Activated naive CD8-positive, alpha-beta T cell (primary cell): ENCODE results near the gene COX15.
"Not testable (repeated sequence)": the region's sequence is repeated elsewhere in the genome, so short reads cannot be mapped to it uniquely, and the experiment has no call there.

Experiments
- H3K27ac Mint-ChIP-seq: one replicate; pipeline ENCODE4 v1.8.0; 2021; ENCODE audit warnings: mixed read lengths
- H3K27me3 Mint-ChIP-seq: one replicate; pipeline ENCODE4 v1.8.0; 2021; ENCODE audit warnings: mixed read lengths
- H3K36me3 Mint-ChIP-seq: one replicate; pipeline ENCODE4 v1.8.0; 2021; ENCODE audit warnings: mixed read lengths
- H3K4me1 Mint-ChIP-seq: one replicate; pipeline ENCODE4 v1.8.0; 2021; ENCODE audit warnings: low read depth, mixed read lengths
- H3K4me3 Mint-ChIP-seq: one replicate; pipeline ENCODE4 v1.8.0; 2021; ENCODE audit warnings: mild to moderate bottlenecking, mixed read lengths
- H3K9me3 Mint-ChIP-seq: one replicate; pipeline ENCODE4 v1.8.0; 2021; ENCODE audit warnings: low read depth, mixed read lengths

Gene COX15

DNA sequence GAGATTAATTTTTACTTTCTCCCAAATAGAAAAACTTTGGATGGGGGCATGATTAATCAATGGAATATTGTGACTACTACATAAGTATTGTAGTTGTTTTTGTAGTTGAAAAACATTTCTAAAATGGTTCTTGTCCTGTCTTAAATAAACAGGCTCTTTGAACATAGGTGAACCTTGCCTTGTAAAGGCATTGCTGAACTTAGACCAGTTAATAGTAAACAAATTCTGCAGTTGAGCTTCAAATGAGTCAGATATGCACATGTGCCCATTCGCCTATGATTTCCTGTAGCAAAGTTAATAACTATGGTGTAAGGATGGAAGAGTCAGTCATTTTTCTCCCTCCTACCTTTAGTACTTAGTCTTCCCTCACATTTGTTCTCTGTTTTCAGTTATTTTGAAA lies 22.7 kb upstream of the COX15 start:
- Mint-ChIP-seq H3K27ac (no peak overlapping the region), H3K27me3 (no peaks in the 10 kb centered on the region), H3K4me3 (no peak overlapping the region), H3K36me3 (peaks cover 40% of the 10 kb centered on the region), H3K4me1 (no peaks in the 10 kb centered on the region), H3K9me3 (no peaks in the 10 kb centered on the region)

DNA sequence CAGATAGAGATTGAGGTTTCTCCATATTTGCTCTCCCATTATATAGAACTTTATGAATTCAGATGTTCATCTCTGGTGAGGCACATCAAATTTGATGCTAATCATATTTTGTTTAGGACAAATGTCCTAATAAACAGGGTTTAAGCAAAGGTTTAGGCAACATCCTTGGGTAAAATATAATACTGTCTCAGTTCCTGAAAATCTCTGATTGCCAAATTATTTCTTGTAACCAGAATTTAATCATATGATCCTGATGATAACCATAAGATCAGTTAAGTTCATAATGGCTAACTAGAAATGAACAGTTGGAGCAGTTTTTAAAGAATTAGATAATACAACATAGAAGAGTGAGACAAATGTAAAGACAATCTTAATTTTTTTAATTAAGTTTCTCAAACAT lies 18.7 kb upstream of the COX15 start:
- Mint-ChIP-seq H3K9me3 (no peaks in the 10 kb centered on the region), H3K4me3 (no peak overlapping the region), H3K27ac (no peak overlapping the region), H3K4me1 (peaks cover 7% of the 10 kb centered on the region), H3K27me3 (no peaks in the 10 kb centered on the region), H3K36me3 (peaks cover 20% of the 10 kb centered on the region)

DNA sequence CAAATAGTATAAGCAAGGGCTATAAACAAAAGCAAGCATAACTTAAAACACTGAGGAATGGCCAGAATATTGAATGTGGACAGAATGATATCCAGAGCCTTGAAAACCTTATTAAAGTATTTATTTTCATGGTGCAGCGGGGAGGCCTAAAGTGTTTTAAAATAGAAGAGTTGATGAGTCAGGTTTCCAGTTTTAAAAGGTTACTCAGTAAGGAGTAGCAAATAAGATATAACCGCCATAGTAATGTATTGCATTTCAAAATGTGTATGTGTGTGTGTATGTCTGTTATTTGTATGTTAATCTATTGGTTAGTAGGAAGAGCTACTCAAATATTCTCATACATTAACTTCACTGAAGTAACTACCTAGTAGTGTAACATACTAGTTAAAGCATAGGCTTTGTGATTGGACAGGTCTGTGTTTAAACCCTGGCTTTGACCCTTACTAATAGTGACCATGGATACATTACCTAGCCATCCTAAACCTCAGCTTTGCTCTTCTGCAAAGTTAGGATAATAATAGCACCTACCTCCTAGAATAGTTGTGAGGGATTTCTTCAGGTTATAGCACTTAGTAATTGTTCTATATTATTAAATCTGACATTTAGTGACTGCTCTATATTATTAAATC lies 17.0 kb upstream of the COX15 start:
- Mint-ChIP-seq H3K9me3 (no peaks in the 10 kb centered on the region), H3K4me3 (no peak overlapping the region), H3K27me3 (no peaks in the 10 kb centered on the region), H3K27ac (no peak overlapping the region), H3K36me3 (peaks cover 19% of the 10 kb centered on the region), H3K4me1 (peaks cover 7% of the 10 kb centered on the region)

DNA sequence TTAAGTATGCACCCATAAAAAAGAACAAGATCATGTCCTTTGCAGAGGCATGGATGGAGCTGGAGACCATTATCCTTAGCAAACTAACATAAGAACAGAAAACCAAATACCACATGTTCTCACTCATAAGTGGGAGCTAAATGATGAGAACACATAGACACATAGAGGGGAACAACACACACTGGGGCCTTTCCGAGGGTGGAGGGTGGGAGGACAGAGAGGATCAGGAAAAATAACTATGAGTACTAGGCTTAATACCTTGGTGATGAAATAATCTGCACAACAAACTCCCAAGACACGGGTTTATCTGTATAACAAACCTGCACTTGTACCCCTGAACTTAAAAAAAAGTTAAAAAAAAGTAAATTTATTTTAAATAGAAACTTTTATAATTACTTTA lies 14.2 kb upstream of the COX15 start:
- not testable (repeated sequence) for H3K9me3 Mint-ChIP-seq, H3K4me3 Mint-ChIP-seq, H3K27me3 Mint-ChIP-seq, H3K27ac Mint-ChIP-seq
- peaks cover 28% of the 10 kb centered on the region for H3K36me3 Mint-ChIP-seq
- peaks cover 17% of the 10 kb centered on the region for H3K4me1 Mint-ChIP-seq

DNA sequence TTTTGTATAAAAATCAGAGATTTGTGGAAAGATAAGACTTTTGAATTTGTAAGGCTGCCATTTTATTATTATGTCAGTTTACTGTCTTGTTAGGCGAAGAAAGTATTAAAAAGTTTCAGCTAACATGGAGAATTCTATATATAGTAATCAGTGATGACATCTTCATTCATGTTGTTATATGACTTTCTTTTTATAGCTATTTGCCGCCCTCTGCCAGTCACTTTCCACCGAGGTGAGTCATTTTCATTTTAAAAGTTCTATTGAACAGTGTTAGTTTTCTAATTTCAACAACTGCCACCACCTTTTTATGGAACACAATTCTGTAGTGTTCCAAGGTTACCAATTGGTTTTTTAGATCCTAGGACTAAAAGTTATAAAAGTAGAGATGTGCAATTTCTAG lies 11.9 kb upstream of the COX15 start:
- H3K9me3 Mint-ChIP-seq = peaks cover 20% of the 10 kb centered on the region
- H3K4me3 Mint-ChIP-seq = no peak overlapping the region
- peaks cover 43% of the 10 kb centered on the region for H3K36me3 Mint-ChIP-seq
- H3K4me1 Mint-ChIP-seq = peaks cover 20% of the 10 kb centered on the region
- H3K27ac Mint-ChIP-seq = no peak overlapping the region
- H3K27me3 Mint-ChIP-seq = no peaks in the 10 kb centered on the region

DNA sequence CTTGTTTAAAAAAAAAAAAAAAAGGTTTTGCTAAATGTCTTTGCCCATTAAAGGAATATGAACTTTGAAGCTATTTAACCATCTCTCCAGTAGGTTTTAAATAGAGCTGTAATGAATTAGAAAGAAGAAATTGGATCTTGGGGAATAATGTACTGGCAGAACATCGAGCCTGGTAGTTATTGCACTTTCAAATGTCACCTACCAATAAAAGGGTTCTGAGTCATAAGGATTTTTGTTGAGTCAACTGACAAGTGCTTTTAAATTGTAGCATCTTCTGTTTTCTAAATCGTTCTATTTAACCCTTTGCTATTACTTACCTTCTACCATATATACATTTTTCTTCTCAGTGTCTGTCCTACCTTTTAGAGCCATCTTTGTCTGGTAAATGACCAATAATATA lies 10.8 kb upstream of the COX15 start:
- Mint-ChIP-seq H3K4me1 (peaks cover 22% of the 10 kb centered on the region), H3K27ac (no peak overlapping the region), H3K9me3 (peaks cover 22% of the 10 kb centered on the region), H3K4me3 (no peak overlapping the region), H3K36me3 (peaks cover 42% of the 10 kb centered on the region), H3K27me3 (no peaks in the 10 kb centered on the region)

DNA sequence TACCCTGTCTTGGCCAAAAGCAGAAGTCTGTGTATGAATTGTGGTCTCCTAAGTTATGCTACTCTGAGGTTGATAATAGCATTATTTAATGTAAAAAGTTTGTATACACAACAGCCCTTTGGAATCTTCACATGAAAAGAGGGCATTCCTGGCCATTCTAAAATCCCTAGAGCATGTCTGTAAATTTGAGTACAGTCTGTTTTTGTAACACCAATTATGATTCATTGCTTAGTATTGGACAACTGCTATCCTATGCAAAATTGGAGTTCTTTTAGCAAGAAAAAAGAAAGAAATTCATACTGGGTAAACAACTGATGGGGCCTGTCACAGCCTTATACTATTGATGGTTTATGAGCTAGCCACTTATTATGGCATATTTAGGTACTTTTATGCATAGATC lies 10.3 kb upstream of the COX15 start:
- Mint-ChIP-seq H3K4me1 (peaks cover 26% of the 10 kb centered on the region), H3K9me3 (peaks cover 22% of the 10 kb centered on the region), H3K27ac (no peak overlapping the region), H3K4me3 (no peak overlapping the region), H3K27me3 (no peaks in the 10 kb centered on the region), H3K36me3 (peaks cover 45% of the 10 kb centered on the region)

DNA sequence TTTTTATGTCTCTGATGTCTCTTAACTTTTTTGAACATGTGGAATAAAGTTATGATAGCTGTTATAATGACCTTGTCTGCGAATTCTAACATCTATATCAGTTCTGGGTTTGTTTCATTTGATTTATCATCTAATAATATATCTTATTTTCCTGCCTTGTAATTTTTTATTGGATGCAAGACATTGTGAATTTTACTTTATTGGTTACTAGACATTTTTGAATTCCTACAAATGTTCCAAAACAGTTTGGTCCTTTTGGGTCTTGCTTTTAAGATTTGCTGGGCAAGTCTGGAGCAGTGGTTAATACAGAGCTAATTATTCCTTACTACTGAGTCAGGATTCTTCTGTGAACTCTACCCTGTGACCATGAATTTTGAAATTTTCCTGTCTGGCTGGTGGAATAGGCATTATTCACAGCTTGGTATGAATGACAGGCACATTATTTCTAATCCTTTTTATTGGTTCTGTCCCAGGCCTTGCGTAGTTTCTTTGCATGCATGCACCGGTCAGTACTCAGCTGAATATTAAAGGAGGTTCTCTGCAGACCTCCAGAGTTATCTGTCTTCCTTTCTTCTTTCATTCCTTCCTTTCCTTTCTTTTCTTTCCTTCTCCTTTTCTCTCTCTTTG lies 9.1 kb upstream of the COX15 start:
- Mint-ChIP-seq H3K4me1 (peaks cover 27% of the 10 kb centered on the region), H3K36me3 (peaks cover 47% of the 10 kb centered on the region), H3K9me3 (peaks cover 22% of the 10 kb centered on the region), H3K4me3 (peak overlapping the region; percentile 46), H3K27ac (no peak overlapping the region), H3K27me3 (no peaks in the 10 kb centered on the region)

DNA sequence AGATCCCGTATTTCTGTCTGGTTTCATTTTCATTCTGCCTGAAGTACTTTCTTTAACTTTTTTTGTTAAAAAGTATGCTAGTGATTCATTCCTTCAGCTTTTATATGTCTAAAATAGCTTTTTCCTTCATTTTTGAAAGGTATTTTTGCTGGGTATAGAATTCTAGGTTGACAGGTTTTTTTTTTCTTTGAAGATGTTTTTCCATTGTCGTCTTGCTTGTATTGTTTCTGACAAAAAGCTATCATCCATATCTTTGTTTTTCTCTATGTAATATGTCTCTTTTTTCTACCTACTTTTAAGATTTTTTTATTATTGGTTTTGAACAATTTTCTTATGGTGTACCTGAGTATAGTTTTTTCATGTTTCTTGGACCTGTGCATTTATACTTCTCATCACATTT lies 8.3 kb upstream of the COX15 start:
- Mint-ChIP-seq H3K27ac (no peak overlapping the region), H3K4me3 (no peak overlapping the region), H3K36me3 (peaks cover 47% of the 10 kb centered on the region), H3K9me3 (peaks cover 22% of the 10 kb centered on the region), H3K27me3 (no peaks in the 10 kb centered on the region), H3K4me1 (peaks cover 31% of the 10 kb centered on the region)

DNA sequence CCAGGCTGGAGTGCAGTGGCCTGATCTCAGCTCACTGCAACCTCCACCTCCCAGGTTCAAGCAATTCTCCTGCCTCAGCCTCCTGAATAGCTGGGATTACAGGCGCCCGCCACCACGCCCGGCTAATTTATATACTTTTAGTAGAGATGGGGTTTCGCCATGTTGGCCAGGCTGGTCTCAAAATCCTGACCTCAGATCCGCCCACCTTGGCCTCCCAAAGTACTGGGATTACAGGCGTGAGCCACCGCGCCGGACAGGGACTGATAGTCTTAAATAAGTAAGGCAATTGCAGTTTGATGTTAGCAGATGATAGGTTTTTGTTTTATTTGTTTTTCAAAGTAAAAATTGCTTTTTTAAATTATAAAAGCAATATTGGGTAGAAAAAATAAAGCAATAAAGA lies 2.2 kb upstream of the COX15 start:
- not testable (repeated sequence) for H3K4me3 Mint-ChIP-seq, H3K27me3 Mint-ChIP-seq, H3K27ac Mint-ChIP-seq, H3K9me3 Mint-ChIP-seq
- Mint-ChIP-seq H3K36me3 (peaks cover 14% of the 10 kb centered on the region), H3K4me1 (peaks cover 52% of the 10 kb centered on the region)

DNA sequence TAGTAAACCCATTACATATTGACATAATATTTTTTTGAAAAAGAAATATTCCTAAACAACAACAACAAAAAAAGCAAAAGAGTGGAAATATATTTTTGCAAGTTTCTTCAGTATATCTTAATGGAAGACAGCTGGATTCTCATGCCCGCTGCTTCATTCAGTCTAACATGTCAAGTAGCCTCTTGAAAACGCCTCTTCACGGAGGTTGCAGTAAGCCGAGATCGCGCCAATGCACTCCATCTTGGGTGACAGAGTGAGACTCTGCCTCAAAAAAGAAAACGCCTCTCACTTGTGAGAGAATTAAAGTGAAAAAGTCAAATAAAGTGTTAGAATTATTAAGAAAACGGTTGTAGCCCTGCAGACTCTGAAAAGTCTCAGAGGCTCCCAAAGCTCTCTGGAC lies 1.4 kb upstream of the COX15 start:
- Mint-ChIP-seq H3K36me3 (peaks cover 11% of the 10 kb centered on the region), H3K9me3 (no peaks in the 10 kb centered on the region), H3K27ac (peak overlapping the region; percentile 54), H3K4me1 (peaks cover 50% of the 10 kb centered on the region), H3K27me3 (no peaks in the 10 kb centered on the region), H3K4me3 (peak overlapping the region; percentile 99)

DNA sequence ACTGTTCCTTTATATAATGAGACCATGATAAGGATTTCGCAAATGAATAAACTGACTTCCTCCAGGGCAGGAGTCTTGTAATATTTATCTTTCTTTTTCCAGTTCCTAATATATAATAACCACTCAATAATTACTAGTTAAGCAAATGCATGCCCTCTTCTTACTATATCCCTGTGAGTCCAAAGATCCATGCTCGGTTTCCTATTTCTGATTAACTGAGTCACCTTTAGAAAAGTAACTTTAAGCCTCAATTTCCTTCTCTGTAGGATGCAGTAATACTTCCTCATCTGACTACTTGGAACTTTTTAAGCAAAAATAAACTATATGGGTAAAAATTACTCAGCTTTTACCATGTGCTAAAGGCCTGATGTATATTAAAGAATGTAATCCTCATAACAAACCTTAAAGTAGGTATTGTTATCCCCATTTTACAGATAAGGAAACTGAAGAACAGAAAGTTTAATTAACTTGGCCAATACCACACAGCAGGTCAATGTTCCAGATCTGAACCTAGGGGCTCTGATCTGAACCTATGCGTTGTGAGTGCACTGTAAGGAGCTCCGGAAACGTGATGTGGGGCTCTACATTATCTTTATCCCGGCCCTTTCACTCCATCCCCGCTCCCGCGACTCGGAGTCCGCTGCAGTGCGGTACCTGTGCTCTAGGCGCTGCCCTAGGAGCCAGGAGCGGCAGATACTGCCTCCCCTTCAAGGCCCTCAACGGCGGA lies 458 bp downstream of the COX15 start:
- Mint-ChIP-seq H3K4me1 (peaks cover 43% of the 10 kb centered on the region), H3K27me3 (no peaks in the 10 kb centered on the region), H3K27ac (peak overlapping the region; percentile 99), H3K4me3 (peak overlapping the region; percentile 99), H3K36me3 (peaks cover 6% of the 10 kb centered on the region), H3K9me3 (no peaks in the 10 kb centered on the region)

DNA sequence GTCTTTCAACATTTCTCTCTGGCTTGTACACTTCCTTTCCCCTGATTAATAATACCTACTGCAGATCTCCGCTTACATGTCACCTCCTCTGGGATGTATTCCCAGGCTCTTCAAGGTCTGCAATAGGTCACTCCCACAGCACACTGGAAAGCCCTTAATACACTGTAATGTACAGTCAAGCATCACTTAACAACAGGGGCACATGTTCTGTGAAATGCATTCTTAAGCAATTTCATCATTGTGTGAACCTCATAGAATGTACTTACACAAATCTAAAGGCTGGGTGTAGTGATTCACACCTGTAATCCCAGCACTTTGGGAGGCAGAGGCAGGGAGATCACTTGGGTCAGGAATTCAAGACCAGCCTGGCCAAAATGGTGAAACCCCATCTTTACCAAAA lies 1.9 kb downstream of the COX15 start:
- H3K27ac Mint-ChIP-seq = no peak overlapping the region
- no peaks in the 10 kb centered on the region for H3K27me3 Mint-ChIP-seq
- H3K4me1 Mint-ChIP-seq = peaks cover 34% of the 10 kb centered on the region
- H3K36me3 Mint-ChIP-seq = peaks cover 11% of the 10 kb centered on the region
- H3K4me3 Mint-ChIP-seq = peak overlapping the region; percentile 5
- no peaks in the 10 kb centered on the region for H3K9me3 Mint-ChIP-seq

DNA sequence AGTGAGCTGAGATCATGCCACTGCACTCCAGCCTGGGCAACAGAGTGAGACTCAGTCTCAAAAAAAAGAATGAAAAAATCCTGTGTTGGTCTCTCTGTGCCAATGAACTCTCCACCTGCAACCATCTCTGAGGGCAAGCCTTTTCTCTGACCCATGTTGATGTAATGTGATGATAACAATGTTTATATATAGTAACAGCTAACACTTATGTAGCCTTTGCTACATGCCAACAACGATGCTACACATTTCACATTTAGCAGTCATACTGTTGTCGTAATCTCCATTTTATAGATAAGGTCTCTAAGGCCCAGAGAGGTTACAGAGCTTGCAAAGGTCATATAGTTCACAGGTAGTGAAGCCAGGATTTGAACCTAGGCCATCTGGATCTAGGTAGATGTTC lies 11.5 kb downstream of the COX15 start:
- Mint-ChIP-seq H3K4me3 (no peak overlapping the region), H3K4me1 (peaks cover 3% of the 10 kb centered on the region), H3K36me3 (peaks cover 13% of the 10 kb centered on the region), H3K27me3 (no peaks in the 10 kb centered on the region), H3K9me3 (no peaks in the 10 kb centered on the region), H3K27ac (no peak overlapping the region)

DNA sequence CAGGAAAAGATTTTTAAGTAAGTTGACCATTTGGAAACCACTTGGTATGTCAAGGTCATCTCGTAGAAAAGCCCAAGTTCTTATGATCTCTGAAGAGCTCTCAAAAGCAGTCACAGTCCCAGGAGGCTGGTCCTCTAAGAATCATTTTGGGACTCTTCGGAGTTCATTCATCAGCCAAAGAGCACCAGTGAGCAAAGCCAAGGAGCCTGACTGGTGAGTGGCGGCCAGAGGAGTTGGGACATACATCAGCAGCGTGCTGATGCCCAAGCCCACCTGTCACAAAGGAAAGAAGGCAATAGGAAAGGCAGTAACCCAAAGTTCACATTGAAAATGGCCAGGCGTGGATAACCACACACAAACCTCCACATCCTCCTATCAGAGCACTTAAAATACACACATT lies 17.5 kb downstream of the COX15 start:
- Mint-ChIP-seq H3K4me1 (peaks cover 3% of the 10 kb centered on the region), H3K27ac (no peak overlapping the region), H3K4me3 (no peak overlapping the region), H3K9me3 (no peaks in the 10 kb centered on the region), H3K36me3 (peaks cover 6% of the 10 kb centered on the region), H3K27me3 (no peaks in the 10 kb centered on the region)
